ENCODE measurements around the gene C15orf39.

Gene C15orf39

DNA sequence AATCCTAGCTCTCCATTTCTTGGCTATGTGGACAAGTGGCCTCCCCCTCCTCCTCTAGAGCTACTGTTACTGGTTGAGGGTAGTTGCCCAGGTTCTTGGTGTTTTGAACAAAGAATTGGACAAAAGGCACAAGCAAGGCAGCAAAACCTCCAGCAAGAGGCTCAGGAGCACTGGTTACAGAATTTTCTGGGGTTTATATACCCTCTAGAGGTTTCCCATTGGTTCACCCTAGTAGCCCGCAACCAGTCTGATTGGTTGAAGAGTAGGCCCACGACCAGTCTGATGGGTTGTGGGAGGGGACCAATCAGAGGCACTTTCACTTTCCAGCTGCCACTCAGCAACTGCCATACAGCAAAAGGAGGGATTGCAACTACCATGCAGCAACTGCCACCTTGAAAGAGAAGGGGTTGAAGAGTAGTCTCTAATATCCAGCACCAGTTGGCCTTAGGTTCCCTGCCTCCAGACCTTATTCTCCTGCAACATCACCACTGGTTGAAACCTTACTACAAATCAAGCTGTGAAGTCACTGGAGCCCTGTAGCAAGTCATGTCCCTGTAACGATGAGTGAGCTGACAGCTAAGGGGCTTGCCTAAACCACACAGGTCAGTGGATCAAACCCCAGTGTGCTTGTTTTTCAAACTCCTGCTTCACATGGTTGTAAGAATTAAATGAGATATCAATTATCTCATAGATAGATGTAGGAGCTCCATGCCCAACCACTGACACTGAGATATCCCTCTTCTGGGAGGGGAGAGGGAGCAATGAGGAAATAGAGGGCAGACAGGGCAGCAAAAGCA, 2.9 kb upstream of the C15orf39 start:
- DNase-seq, result no peak

DNA sequence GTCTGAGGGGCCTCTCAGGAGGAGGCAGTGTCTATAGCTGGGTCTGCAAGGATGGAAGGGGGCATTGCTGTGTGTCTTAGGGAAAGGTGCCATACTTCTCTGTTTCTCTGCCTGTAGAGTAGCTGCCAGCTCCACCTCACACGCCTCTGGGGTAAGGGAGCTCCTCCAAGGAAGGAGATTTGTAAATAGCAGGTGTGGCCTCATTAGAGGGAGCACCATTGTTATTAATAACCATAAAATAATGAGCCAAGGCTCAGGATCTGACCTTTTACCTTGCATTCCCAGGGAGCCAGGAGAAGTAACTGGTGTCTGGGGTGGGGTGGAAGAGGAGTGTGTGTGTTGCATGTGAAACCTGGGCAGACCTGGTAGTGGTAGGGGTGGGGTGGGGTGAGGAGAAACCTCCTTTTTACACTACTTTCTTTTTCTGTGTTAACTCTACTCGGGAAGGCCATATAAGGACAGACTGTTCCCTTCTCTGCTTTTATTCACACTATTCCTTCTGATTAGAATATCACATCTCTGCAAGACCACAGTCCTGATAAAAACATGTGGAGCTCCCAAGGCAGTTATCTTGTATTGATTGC, 2.2 kb upstream of the C15orf39 start:
- DNase-seq, result no peak

GRCh38 chr15:75200391-75200764, 1.3 kb upstream of the C15orf39 start:
- DNase-seq, result no peak

- DNase-seq, result peak; percentile 49
Measured at GRCh38 chr15:75200765-75201615, 692 bp upstream of the C15orf39 start.

DNA sequence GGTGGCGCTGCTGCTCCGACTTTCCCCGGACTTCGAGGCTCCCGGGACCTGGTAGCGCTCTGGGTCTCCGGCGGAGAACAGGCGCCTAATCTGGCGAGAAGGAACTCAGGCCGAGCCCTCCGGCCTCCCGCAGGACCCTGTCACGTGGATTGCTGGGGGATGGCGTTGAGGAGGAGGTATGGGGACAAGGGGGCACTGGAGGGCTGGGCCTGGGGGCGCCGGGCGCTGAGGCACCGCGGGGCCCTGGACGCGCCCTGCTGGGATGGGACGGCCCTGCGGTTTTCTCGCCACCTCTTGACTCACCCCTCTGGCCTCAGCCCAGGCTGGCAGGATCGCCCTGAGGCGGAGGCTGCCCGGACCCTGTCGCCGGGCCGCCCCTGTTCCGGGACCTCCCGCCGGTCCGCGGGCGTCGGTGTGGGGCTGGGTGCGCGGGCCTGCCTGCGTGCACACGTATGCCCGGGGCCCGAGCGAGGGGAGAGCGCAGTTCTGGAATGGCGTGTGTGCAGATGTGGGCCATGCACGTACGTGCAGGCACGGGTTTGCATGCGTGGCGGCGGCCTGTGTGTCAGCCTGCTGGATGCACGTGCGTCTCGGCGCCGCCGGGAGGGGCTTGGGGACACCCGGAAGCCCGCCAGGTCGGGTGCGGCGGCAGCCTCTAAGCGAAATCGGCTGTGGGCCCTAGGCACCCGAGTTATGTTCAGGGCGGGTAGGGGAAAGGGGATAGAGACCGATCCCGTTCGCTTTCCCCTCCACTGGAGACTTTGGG, 752 bp downstream of the C15orf39 start:
- peak; percentile 4 for DNase-seq

DNA sequence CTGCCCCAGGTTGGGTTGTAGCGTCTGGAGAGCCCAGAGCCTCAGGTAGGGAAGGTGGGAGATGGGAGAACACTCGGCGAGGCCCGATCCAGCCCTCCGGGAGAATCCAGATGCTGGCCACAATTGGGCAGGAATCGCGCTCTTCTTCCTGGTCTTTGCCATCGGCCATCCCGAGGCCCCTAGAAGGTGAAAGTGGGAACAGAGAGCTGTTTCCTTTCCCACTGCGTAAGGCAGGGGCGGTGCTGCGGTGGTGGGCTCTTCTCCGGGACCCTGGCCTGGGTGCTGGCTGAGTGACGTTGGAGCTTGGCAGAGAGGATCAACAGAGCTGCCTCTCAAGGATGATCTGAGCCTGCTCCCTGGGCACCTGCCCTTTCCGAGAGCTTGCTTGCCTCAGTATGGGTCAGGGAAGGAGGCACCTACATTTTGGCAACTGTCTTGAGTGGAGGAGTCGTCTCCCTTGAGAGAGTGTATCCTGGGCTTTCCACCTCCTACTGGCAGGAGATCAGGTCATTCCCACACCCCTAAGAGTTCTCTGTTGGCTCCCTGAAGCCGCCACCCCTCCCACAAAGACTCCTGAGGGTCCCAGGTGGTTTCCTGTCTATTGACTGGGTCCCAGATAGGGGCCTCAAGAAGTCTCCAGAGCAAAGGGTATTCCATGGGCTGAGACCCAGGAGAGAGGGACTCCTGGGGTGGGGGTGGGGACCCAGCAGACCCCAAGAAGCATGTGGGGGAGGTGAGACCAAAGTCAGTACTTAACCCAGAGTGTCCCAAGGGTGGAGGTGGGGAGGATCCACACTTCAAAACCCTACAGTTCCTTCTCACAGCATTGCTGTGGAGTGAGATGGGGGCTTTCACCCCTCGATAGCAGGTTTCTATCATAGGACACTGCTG, 1.6 kb downstream of the C15orf39 start:
- no peak for DNase-seq

DNA sequence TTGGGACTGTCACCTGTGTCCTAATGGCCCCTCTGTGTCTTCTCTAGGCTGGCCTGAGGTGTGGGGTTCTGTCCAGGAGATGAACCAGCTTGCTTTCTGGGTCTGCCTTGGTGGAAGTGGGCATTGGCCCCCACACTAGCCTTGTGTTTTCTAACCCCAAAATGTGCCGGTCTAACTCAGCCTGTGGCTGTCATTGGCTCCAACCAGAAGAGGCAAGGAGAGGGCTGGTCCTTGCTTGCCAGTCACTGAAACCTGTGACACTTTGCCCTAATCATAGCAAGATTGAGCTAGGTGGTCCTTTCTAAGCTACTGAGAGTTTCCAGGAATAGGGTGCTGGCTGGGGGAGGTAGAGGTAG, 2.2 kb downstream of the C15orf39 start:
- no peak for DNase-seq

DNA sequence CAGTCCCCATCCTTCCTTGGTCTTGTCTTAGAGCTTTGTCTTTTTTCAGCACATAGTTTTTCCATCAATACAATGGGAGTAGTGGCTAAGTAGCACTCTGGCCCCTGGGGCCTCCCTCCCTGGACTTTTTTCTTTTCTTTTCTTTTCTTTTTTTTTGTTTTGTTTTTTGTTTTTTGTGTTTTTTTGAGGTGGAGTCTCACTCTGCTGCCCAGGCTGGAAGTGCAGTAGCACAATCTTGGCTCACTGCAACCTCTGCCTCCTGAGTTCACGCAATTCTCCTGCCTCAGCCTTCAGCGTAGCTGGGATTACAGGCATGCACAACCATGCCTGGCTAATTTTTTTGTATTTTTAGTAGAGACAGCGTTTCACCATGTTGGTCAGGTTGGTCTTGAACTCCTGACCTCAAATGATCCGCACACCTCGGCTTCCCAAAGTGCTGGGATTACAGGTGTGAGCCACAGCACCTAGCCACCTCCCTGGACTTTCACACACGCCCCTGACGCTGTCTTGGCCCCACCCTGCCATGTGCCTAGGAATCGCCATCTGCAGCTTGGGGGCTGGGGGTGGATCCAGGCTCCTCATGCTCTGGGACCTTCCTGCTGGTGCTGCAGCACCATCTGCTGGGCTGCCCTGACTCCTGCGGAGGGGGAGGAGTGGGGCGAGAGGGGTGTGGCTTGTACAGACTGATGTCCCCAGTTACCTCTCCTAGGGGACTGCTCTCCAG, 2.8 kb downstream of the C15orf39 start:
- DNase-seq, result peak; percentile 33

- no peak for DNase-seq
Measured at GRCh38 chr15:75205064-75205395, 3.3 kb downstream of the C15orf39 start.

- no peak for DNase-seq
Measured at GRCh38 chr15:75206006-75206405, 4.3 kb downstream of the C15orf39 start.

- DNase-seq, result no peak
Measured at GRCh38 chr15:75206803-75207617, 5.3 kb downstream of the C15orf39 start.

DNA sequence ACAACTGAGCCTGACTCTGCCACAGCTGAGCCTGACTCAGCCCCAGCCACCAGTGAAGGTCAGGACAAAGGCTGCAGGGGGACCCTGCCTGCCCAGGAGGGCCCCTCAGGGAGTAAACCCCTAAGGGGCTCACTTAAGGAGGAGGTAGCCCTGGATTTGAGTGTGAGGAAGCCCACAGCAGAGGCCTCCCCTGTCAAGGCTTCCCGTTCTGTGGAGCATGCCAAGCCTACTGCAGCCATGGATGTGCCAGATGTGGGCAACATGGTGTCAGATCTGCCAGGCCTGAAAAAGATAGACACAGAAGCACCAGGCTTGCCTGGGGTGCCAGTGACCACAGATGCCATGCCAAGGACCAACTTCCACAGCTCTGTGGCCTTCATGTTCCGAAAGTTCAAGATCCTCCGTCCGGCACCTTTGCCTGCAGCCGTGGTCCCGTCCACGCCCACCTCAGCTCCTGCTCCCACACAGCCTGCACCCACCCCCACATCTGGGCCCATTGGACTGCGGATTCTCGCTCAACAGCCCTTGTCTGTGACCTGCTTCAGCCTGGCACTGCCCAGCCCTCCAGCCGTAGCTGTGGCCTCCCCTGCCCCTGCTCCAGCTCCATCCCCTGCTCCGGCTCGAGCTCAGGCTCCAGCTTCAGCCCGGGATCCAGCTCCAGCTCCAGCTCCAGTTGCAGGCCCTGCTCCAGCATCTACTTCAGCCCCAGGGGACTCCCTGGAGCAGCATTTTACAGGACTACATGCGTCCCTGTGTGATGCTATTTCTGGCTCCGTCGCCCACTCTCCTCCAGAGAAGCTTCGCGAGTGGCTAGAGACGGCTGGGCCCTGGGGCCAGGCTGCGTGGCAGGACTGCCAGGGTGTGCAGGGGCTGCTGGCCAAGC, 6.2 kb downstream of the C15orf39 start:
- no peak for DNase-seq

- DNase-seq, result no peak
Measured at GRCh38 chr15:75208501-75209288, 7.0 kb downstream of the C15orf39 start.

DNA sequence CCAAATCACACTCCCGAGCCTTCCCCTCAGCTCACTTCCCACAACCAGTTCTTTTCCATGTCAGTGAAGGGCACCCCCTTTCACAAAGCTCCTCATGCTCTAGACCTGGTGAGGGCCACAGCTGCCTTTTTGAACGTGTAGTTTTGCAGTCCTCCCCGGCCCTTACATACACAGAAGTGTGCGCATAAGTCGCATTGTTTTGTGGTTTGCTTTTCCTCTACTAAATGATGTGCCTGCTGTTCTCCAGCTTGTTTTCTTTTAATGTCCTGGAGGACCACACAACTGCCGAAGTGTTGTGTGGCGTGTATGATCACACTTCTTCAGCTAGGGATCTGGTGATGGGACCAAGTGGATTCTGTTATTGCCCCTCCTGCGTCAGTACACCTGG, 7.6 kb downstream of the C15orf39 start:
- no peak for DNase-seq

- DNase-seq, result no peak
Measured at GRCh38 chr15:75210811-75211230, 9.1 kb downstream of the C15orf39 start.

GRCh38 chr15:75211436-75212199, 9.9 kb downstream of the C15orf39 start:
- DNase-seq, result no peak

- DNase-seq, result no peak
Measured at GRCh38 chr15:75212200-75212858, 10.6 kb downstream of the C15orf39 start.

Measured in DMS79 treated with DMSO at 0.1 percent for 48 hours (cell line).